SHP77 treated with DMSO at 0.1 percent for 48 hours (cell line): Measurements from ENCODE around the gene LRP3.
"Not testable (repeated sequence)": the region's sequence is repeated elsewhere in the genome, so short reads cannot be mapped to it uniquely, and the experiment has no call there.

Source experiments
- DNase-seq: peaks from one replicate; lab custom pipeline; 2025; lab: John Stamatoyannopoulos, UW

The LRP3 gene

GRCh38 chr19:33202546-33203507 is 8.7 kb downstream of the LRP3 start:
- DNase-seq: no peak

GRCh38 chr19:33203529-33203928 is 9.4 kb downstream of the LRP3 start:
- no peak for DNase-seq

- DNase-seq: no peak
Observed at GRCh38 chr19:33204136-33204973, 10.2 kb downstream of the LRP3 start.

- no peak for DNase-seq
Observed at GRCh38 chr19:33205110-33205509, 11.0 kb downstream of the LRP3 start.

GRCh38 chr19:33205531-33206260 is 11.6 kb downstream of the LRP3 start:
- no peak for DNase-seq

- no peak for DNase-seq
Observed at GRCh38 chr19:33206261-33207039, 12.3 kb downstream of the LRP3 start.

GRCh38 chr19:33207040-33207620 is 13.0 kb downstream of the LRP3 start:
- no peak for DNase-seq

GRCh38 chr19:33207903-33208302 is 13.8 kb downstream of the LRP3 start:
- no peak for DNase-seq

- DNase-seq: no peak
Observed at GRCh38 chr19:33208371-33208895, 14.3 kb downstream of the LRP3 start.

GRCh38 chr19:33208904-33209849 is 15.0 kb downstream of the LRP3 start:
- DNase-seq: no peak

GRCh38 chr19:33209850-33210230 is 15.7 kb downstream of the LRP3 start:
- not testable (repeated sequence) for DNase-seq

- no peak for DNase-seq
Observed at GRCh38 chr19:33210266-33210940, 16.3 kb downstream of the LRP3 start.

- DNase-seq: no peak
Observed at GRCh38 chr19:33211794-33212435, 17.8 kb downstream of the LRP3 start.

- DNase-seq: no peak
Observed at GRCh38 chr19:33212436-33213172, 18.5 kb downstream of the LRP3 start.

- peak; percentile 45 for DNase-seq
Observed at GRCh38 chr19:33214596-33214995, 20.5 kb downstream of the LRP3 start.

GRCh38 chr19:33215438-33216197 is 21.5 kb downstream of the LRP3 start:
- no peak for DNase-seq

GRCh38 chr19:33216198-33216830 is 22.2 kb downstream of the LRP3 start:
- DNase-seq: no peak
